Measurements from ENCODE around the gene STARD3. TPM values are rescaled to one million over a fixed set of nuclear protein-coding genes. Genes with fewer than 3 reads are reported as not detected.

The STARD3 gene
- total and polyA plus RNA-seq, 10 donors = 59.5 to 166 (median 100) TPM

GRCh38 chr17:39599665-39600231, 37.2 kb upstream of the STARD3 start:
- Histone ChIP-seq H3K27ac (no peak overlapping the region), H3K27me3 (replicated peaks in 1 of 7) (peaks cover 27 to 100% (median 98%) of the 10 kb centered on the region in 7 donors), H3K36me3 (no peaks in the 10 kb centered on the region), H3K4me3 (peak overlapping the region in 2 of 8 donors; percentile 4 to 43), H3K4me1 (peaks cover 12 to 54% (median 39%) of the 10 kb centered on the region in 6 donors), H3K9me3 (no peaks in the 10 kb centered on the region)
- no peak for DNase-seq
- 4 to 8% (median 5%) methylated on average over 16 to 28 of the region's 28 CpGs for WGBS, 5 donors
- TF ChIP-seq POLR2A (IDR thresholded peaks at IDR 0.05) (no peak), CTCF (IDR thresholded peaks at IDR 0.05 in 8 of 11, conservative IDR thresholded peaks at IDR 0.05 in 3 of 11) (no peak), POLR2AphosphoS5 (IDR thresholded peaks at IDR 0.05) (no peak)
- intact Hi-C loops (cut with DNase I; ENCODE audit: low total_unique reads) = no loop called here

- Histone ChIP-seq H3K4me3 (no peak overlapping the region), H3K27ac (no peak overlapping the region), H3K27me3 (replicated peaks in 1 of 7) (peaks cover 24 to 100% (median 99%) of the 10 kb centered on the region in 7 donors), H3K36me3 (no peaks in the 10 kb centered on the region), H3K4me1 (peaks cover 17 to 61% (median 46%) of the 10 kb centered on the region in 6 donors), H3K9me3 (no peaks in the 10 kb centered on the region)
- 4 to 7% (median 6%) methylated on average over 12 to 13 of the region's 13 CpGs for WGBS, 5 donors
- intact Hi-C loops (cut with DNase I; ENCODE audit: low total_unique reads) = no loop called here
- DNase-seq = no peak
- TF ChIP-seq CTCF (IDR thresholded peaks at IDR 0.05 in 8 of 11, conservative IDR thresholded peaks at IDR 0.05 in 3 of 11) (no peak), POLR2AphosphoS5 (IDR thresholded peaks at IDR 0.05) (no peak), POLR2A (IDR thresholded peaks at IDR 0.05) (no peak)
These were observed 36.5 kb upstream of the STARD3 start for GRCh38 chr17:39600288-39600996.

- intact Hi-C loops (cut with DNase I; ENCODE audit: low total_unique reads) = no loop called here
- H3K36me3 ChIP-seq = no peaks in the 10 kb centered on the region
- 10 to 20% (median 11%) methylated on average over 20 to 21 of the region's 21 CpGs for WGBS, 5 donors
- peaks cover 21 to 67% (median 53%) of the 10 kb centered on the region in 6 donors for H3K4me1 ChIP-seq
- H3K4me3 ChIP-seq = no peak overlapping the region
- no peak for TF ChIP-seq POLR2AphosphoS5 (IDR thresholded peaks at IDR 0.05)
- TF ChIP-seq CTCF (IDR thresholded peaks at IDR 0.05 in 8 of 11, conservative IDR thresholded peaks at IDR 0.05 in 3 of 11) = no peak
- no peak for TF ChIP-seq POLR2A (IDR thresholded peaks at IDR 0.05)
- peaks cover 28 to 100% (median 99%) of the 10 kb centered on the region in 7 donors for H3K27me3 ChIP-seq (replicated peaks in 1 of 7)
- no peak for DNase-seq
- H3K27ac ChIP-seq = no peak overlapping the region
- no peaks in the 10 kb centered on the region for H3K9me3 ChIP-seq
These were observed 35.8 kb upstream of the STARD3 start for GRCh38 chr17:39600997-39601597.

All from spleen (tissue), 11 donors.